ENCODE results near the gene ATG4D.
A peak's percentile ranks its signal among the peaks of the same experiment; 100 is the strongest.
"Not testable (repeated sequence)": the region's sequence is repeated elsewhere in the genome, so short reads cannot be mapped to it uniquely, and the experiment has no call there.

The ATG4D gene

GRCh38 chr19:10520652-10521318 lies 22.9 kb upstream of the ATG4D start:
- no peak for DNase-seq

- DNase-seq: no peak
Measured at GRCh38 chr19:10521461-10522171, 22.1 kb upstream of the ATG4D start.

- DNase-seq: peak in 1 of 2 donors; percentile 51
Measured at GRCh38 chr19:10523135-10523636, 20.5 kb upstream of the ATG4D start.

- DNase-seq: no peak
Measured at GRCh38 chr19:10525636-10526035, 18.1 kb upstream of the ATG4D start.

- not testable (repeated sequence) for DNase-seq
Measured at GRCh38 chr19:10526887-10527286, 16.8 kb upstream of the ATG4D start.

GRCh38 chr19:10532457-10532856 lies 11.2 kb upstream of the ATG4D start:
- DNase-seq: no peak

- DNase-seq: peak in 1 of 2 donors; percentile 44
Measured at GRCh38 chr19:10533646-10534386, 9.9 kb upstream of the ATG4D start.

GRCh38 chr19:10535613-10536012 lies 8.1 kb upstream of the ATG4D start:
- DNase-seq: no peak

- DNase-seq: no peak
Measured at GRCh38 chr19:10537668-10538067, 6.0 kb upstream of the ATG4D start.

GRCh38 chr19:10538204-10538983 lies 5.3 kb upstream of the ATG4D start:
- peak in 1 of 2 donors; percentile 34 for DNase-seq

GRCh38 chr19:10539016-10539415 lies 4.7 kb upstream of the ATG4D start:
- not testable (repeated sequence) for DNase-seq

GRCh38 chr19:10543059-10543419 lies 665 bp upstream of the ATG4D start:
- no peak for DNase-seq

GRCh38 chr19:10544242-10544752 lies 593 bp downstream of the ATG4D start:
- DNase-seq: no peak

GRCh38 chr19:10544753-10545251 lies 1.1 kb downstream of the ATG4D start:
- DNase-seq: no peak

GRCh38 chr19:10546817-10547216 lies 3.1 kb downstream of the ATG4D start:
- no peak for DNase-seq

GRCh38 chr19:10548746-10549276 lies 5.1 kb downstream of the ATG4D start:
- DNase-seq: no peak

GRCh38 chr19:10549733-10550132 lies 6.0 kb downstream of the ATG4D start:
- no peak for DNase-seq

GRCh38 chr19:10550336-10550735 lies 6.6 kb downstream of the ATG4D start:
- DNase-seq: no peak

GRCh38 chr19:10551006-10551405 lies 7.3 kb downstream of the ATG4D start:
- DNase-seq: not testable (repeated sequence)

- DNase-seq: peak in 1 of 2 donors; percentile 30
Measured at GRCh38 chr19:10551698-10552301, 8.1 kb downstream of the ATG4D start.

- DNase-seq: no peak
Measured at GRCh38 chr19:10552510-10553053, 8.9 kb downstream of the ATG4D start.

All from inflammatory macrophage treated with lipopolysaccharide for 1 hour (primary cell).